GM12878 (cell line): ENCODE results near the gene MTMR6. TPM values are rescaled to one million over a fixed set of nuclear protein-coding genes. Genes with fewer than 3 reads are reported as not detected.
A peak's percentile ranks its signal among the peaks of the same experiment; 100 is the strongest.

ENCODE experiments used
- CREB1 ChIP-seq: IDR thresholded peaks from 2 replicates; pipeline ENCODE4 v1.6.1; 2012; ENCODE audit warnings: low read depth, mild to moderate bottlenecking, inconsistent platforms
- DPF2 ChIP-seq: fragments of 450-650 bp; IDR thresholded peaks from 2 replicates; pipeline ENCODE4 v1.6.1; 2017; ENCODE audit warnings: mild to moderate bottlenecking
- E2F4 ChIP-seq: IDR thresholded peaks from 2 replicates; pipeline ENCODE4 v1.6.1; 2012; ENCODE audit warnings: low read depth, low read length, improper control_type of control experiment
- ELK1 ChIP-seq: IDR thresholded peaks from 2 replicates; pipeline ENCODE4 v1.6.1; 2012; ENCODE audit warnings: low read depth, low read length, improper control_type of control experiment
- EP300 ChIP-seq, 2 experiments: fragments of 150-350 bp in 1 of 2; IDR thresholded peaks; 2 replicates each; pipeline ENCODE4 v1.6.1; 2011 to 2012; ENCODE audit warnings: low read depth in 2 of 2, low read length in 2 of 2, borderline replicate concordance in 1 of 2, improper control_type of control experiment in 1 of 2, inconsistent platforms in 1 of 2; ENCODE audit not compliant: control insufficient read depth in 1 of 2
- IKZF1 ChIP-seq: fragments of 450-650 bp; conservative IDR thresholded peaks from 2 replicates; pipeline ENCODE4 v1.6.1; 2017; ENCODE audit warnings: antibody characterized with exemption, mild to moderate bottlenecking
- MYB ChIP-seq: fragments of 150-350 bp; IDR thresholded peaks from 2 replicates; pipeline ENCODE4 v1.6.1; 2014; ENCODE audit warnings: mild to moderate bottlenecking, low read depth, low read length, borderline replicate concordance
- NFYB ChIP-seq: IDR thresholded peaks from 2 replicates; pipeline ENCODE4 v1.6.1; 2011; ENCODE audit warnings: low read depth, mild to moderate bottlenecking, low read length, improper control_type of control experiment, moderate library complexity; ENCODE audit not compliant: insufficient read depth
- NR2C1 ChIP-seq: fragments of 450-650 bp; IDR thresholded peaks from 2 replicates; pipeline ENCODE4 v1.6.1; 2017; ENCODE audit warnings: antibody characterized with exemption, mild to moderate bottlenecking, moderate library complexity
- POLR2AphosphoS5 ChIP-seq: IDR thresholded peaks from 2 replicates; pipeline ENCODE4 v1.6.1; 2011; ENCODE audit warnings: mild to moderate bottlenecking, low read length, inconsistent platforms
- SIN3A ChIP-seq: IDR thresholded peaks from 2 replicates; pipeline ENCODE4 v1.6.1; 2012; ENCODE audit warnings: low read depth, low read length, improper control_type of control experiment
- polyA plus RNA-seq, 11 experiments: library from polyadenylated mRNA; depleted of rRNA in 4 of 11; unstranded in 6 of 11; stranded (reverse) in 5 of 11; fragments of >200 nt; fragmentation: Nextera tagmentation in 4 of 11; fragmentation: Illumina TruSeq in 1 of 11; extraction: Ambion mirVana in 4 of 11; extraction: Trizol in 1 of 11; gene quantifications; 1 replicate in 1 of 11; 2 replicates in 10 of 11; pipeline versions ENCODE4 v1.2.1 to v1.2.3, GENCODE V29; 2011 to 2016; ENCODE audit warnings: inconsistent platforms in 2 of 11, missing spikeins in 2 of 11, low read depth in 1 of 11
- total RNA-seq, 4 experiments: library from RNA; depleted of rRNA in 3 of 4; stranded (reverse); fragments of >200 nt in 3 of 4; fragmentation: Illumina TruSeq in 1 of 4; extraction: Trizol in 1 of 4; gene quantifications; 2 replicates each; pipeline versions ENCODE4 v1.2.1 to v1.2.3, GENCODE V29; 2013 to 2021
- TF ChIP-seq, protein P1 (sequence below): IDR thresholded peaks from 2 replicates; pipeline ENCODE4 v1.6.1; 2012; ENCODE audit warnings: improper control_type of control experiment, low read depth, low read length; ENCODE audit not compliant: insufficient replicate concordance
- TF ChIP-seq, protein P2 (sequence below): fragments of 450-650 bp; conservative IDR thresholded peaks from 2 replicates; pipeline ENCODE4 v1.6.1; 2017; ENCODE audit warnings: mild to moderate bottlenecking, moderate library complexity

Gene MTMR6
- total and polyA plus RNA-seq, 10 of the 15 experiments (the other 5 are each of a cell fraction or from before 2014, with no cell fraction given), result 9.8 to 24.2 (median 16.0) TPM

DNA sequence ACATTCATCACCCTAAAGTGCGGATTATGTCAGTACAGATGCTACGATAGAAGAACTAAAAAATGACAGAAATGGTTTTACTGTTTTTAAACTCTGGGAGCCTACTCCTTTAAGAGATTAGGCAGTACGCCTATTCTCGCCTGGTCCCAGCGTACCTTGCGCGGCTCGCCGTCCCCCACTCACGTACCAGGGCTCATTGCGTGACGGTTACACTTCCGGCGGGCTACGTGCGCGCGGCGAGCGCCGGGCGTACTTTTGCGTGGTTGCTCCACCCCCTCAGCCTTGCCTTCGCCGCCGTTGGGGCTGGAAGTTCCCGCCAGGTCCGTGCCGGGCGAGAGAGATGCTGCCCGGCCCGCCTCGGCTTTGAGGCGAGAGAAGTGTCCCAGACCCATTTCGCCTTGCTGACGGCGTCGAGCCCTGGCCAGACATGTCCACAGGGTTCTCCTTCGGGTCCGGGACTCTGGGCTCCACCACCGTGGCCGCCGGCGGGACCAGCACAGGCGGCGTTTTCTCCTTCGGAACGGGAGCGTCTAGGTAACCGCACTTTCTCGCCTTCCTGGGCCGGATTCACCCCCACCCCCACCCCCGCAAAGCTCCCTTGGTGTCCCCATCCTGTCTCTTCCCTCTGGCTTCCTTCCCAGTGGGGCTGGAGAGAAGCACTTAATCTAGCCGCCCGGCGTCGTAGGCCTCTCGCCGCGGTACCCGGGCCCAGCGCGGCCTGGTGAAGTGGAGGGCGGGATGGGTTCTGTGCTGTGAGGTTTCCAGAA, 14.2 kb upstream of the MTMR6 start, which contains the start of gene NUP58 (continued):
- TF ChIP-seq, protein P1, sequence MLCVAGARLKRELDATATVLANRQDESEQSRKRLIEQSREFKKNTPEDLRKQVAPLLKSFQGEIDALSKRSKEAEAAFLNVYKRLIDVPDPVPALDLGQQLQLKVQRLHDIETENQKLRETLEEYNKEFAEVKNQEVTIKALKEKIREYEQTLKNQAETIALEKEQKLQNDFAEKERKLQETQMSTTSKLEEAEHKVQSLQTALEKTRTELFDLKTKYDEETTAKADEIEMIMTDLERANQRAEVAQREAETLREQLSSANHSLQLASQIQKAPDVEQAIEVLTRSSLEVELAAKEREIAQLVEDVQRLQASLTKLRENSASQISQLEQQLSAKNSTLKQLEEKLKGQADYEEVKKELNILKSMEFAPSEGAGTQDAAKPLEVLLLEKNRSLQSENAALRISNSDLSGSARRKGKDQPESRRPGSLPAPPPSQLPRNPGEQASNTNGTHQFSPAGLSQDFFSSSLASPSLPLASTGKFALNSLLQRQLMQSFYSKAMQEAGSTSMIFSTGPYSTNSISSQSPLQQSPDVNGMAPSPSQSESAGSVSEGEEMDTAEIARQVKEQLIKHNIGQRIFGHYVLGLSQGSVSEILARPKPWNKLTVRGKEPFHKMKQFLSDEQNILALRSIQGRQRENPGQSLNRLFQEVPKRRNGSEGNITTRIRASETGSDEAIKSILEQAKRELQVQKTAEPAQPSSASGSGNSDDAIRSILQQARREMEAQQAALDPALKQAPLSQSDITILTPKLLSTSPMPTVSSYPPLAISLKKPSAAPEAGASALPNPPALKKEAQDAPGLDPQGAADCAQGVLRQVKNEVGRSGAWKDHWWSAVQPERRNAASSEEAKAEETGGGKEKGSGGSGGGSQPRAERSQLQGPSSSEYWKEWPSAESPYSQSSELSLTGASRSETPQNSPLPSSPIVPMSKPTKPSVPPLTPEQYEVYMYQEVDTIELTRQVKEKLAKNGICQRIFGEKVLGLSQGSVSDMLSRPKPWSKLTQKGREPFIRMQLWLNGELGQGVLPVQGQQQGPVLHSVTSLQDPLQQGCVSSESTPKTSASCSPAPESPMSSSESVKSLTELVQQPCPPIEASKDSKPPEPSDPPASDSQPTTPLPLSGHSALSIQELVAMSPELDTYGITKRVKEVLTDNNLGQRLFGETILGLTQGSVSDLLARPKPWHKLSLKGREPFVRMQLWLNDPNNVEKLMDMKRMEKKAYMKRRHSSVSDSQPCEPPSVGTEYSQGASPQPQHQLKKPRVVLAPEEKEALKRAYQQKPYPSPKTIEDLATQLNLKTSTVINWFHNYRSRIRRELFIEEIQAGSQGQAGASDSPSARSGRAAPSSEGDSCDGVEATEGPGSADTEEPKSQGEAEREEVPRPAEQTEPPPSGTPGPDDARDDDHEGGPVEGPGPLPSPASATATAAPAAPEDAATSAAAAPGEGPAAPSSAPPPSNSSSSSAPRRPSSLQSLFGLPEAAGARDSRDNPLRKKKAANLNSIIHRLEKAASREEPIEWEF, result no peak
- TF ChIP-seq MYB (peak; percentile 89), EP300 (IDR thresholded peaks at IDR 0.05; ENCODE audit: borderline replicate concordance in 1 of 2, control insufficient read depth in 1 of 2, low read depth in 2 of 2, low read length in 2 of 2) (peak; percentile 14 to 59; a peak in 3 of 4 replicates), NFYB (peak; percentile 73; the same call in 1 of the 2 replicates), CREB1 (peak; percentile 88), SIN3A (0 out of 2 replicates have a peak, but pooled peaks have one; percentile 53), DPF2 (0 out of 2 replicates have a peak, but pooled peaks have one; percentile 29), NR2C1 (peak; percentile 61; the same call in 1 of the 2 replicates), IKZF1 (peak; percentile 71), E2F4 (peak; percentile 63; the same call in 1 of the 2 replicates), POLR2AphosphoS5 (peak; percentile 94), ELK1 (peak; percentile 97)
- TF ChIP-seq, protein P2, sequence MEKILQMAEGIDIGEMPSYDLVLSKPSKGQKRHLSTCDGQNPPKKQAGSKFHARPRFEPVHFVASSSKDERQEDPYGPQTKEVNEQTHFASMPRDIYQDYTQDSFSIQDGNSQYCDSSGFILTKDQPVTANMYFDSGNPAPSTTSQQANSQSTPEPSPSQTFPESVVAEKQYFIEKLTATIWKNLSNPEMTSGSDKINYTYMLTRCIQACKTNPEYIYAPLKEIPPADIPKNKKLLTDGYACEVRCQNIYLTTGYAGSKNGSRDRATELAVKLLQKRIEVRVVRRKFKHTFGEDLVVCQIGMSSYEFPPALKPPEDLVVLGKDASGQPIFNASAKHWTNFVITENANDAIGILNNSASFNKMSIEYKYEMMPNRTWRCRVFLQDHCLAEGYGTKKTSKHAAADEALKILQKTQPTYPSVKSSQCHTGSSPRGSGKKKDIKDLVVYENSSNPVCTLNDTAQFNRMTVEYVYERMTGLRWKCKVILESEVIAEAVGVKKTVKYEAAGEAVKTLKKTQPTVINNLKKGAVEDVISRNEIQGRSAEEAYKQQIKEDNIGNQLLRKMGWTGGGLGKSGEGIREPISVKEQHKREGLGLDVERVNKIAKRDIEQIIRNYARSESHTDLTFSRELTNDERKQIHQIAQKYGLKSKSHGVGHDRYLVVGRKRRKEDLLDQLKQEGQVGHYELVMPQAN, result peak; percentile 58
